HG03025 (cell line): ENCODE results near the gene HNRNPAB.
"Not testable (repeated sequence)": the region's sequence is repeated elsewhere in the genome, so short reads cannot be mapped to it uniquely, and the experiment has no call there.

Experiments used
- ATAC-seq: cut with Tn5 transposase; IDR thresholded peaks from one replicate; pipeline ENCODE4 v1.9.1; 2021; ENCODE audit warnings: mild to moderate bottlenecking, moderate library complexity; ENCODE audit not compliant: unreplicated experiment, low FRiP score

HNRNPAB gene

GRCh38 chr5:178228609-178229008 is 24.3 kb downstream of the HNRNPAB start:
- ATAC-seq: no peak

- not testable (repeated sequence) for ATAC-seq
These were observed 24.8 kb downstream of the HNRNPAB start for GRCh38 chr5:178229111-178229510.

- ATAC-seq: no peak
These were observed 25.5 kb downstream of the HNRNPAB start for GRCh38 chr5:178229861-178230260.

- no peak for ATAC-seq
These were observed 26.7 kb downstream of the HNRNPAB start for GRCh38 chr5:178230879-178231538.

- ATAC-seq: peak; percentile 3
These were observed 27.3 kb downstream of the HNRNPAB start for GRCh38 chr5:178231539-178232123.

GRCh38 chr5:178232124-178232919 is 28.0 kb downstream of the HNRNPAB start, which contains the start of gene PHYKPL:
Gene PHYKPL (minus strand): TSS chr5:178232802. CDS start chr5:178232550, 252 bp downstream.
- peak; percentile 52 for ATAC-seq

GRCh38 chr5:178232920-178233429 is 28.6 kb downstream of the HNRNPAB start:
- ATAC-seq: peak; percentile 21

- ATAC-seq: no peak
These were observed 29.9 kb downstream of the HNRNPAB start for GRCh38 chr5:178234121-178234749.

- ATAC-seq: no peak
These were observed 30.6 kb downstream of the HNRNPAB start for GRCh38 chr5:178234750-178235587.

GRCh38 chr5:178235588-178235974 is 31.2 kb downstream of the HNRNPAB start:
- no peak for ATAC-seq

- no peak for ATAC-seq
These were observed 31.8 kb downstream of the HNRNPAB start for GRCh38 chr5:178236126-178236525.

- no peak for ATAC-seq
These were observed 32.3 kb downstream of the HNRNPAB start for GRCh38 chr5:178236679-178237078.

- no peak for ATAC-seq
These were observed 33.3 kb downstream of the HNRNPAB start for GRCh38 chr5:178237431-178238312.

- ATAC-seq: no peak
These were observed 33.9 kb downstream of the HNRNPAB start for GRCh38 chr5:178238313-178238635.

GRCh38 chr5:178238711-178239592 is 34.6 kb downstream of the HNRNPAB start:
- ATAC-seq: no peak

GRCh38 chr5:178239626-178240301 is 35.4 kb downstream of the HNRNPAB start:
- ATAC-seq: not testable (repeated sequence)

- no peak for ATAC-seq
These were observed 36.0 kb downstream of the HNRNPAB start for GRCh38 chr5:178240341-178240741.

- no peak for ATAC-seq
These were observed 36.4 kb downstream of the HNRNPAB start for GRCh38 chr5:178240766-178241165.
